ENCODE results near the gene OR6A2. TPM values are rescaled to one million over a fixed set of nuclear protein-coding genes. Genes with fewer than 3 reads are reported as not detected.

OR6A2 gene
- total RNA-seq, 1 experiment from 2014 or later = 0.28 TPM

DNA sequence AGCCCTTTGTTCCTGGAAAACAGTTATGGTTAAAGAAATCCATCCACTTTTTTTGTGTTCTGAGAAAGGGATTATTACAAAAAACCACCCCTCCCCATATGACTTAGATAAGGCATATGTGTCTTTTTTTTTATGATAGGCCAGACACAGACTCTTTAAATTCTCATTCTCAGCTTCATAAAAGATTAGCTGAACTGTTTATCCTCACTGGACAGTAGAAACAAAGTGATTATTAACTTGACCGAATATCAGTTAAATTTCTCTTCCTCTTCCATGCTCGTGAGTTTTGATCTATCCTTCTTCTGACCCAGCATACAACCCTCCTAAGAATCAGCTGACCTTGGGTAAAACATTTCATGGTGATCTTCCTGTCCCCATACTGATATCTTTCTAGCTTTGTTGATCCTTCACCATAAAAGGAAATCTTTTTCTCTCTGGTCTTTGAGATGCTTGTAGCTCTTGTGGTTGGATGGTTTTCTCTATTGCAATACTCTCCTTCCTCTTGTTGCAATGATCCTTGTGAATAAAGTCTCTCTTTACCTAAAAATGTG lies 53.9 kb downstream of the OR6A2 start:
- CTCF ChIA-PET = interaction anchor here (0.7 to 6.5 kb wide), 7 partner anchors 8 to 697 kb away, joined by 3 to 73 read pairs (median 4); no protein-coding TSS in a partner anchor

DNA sequence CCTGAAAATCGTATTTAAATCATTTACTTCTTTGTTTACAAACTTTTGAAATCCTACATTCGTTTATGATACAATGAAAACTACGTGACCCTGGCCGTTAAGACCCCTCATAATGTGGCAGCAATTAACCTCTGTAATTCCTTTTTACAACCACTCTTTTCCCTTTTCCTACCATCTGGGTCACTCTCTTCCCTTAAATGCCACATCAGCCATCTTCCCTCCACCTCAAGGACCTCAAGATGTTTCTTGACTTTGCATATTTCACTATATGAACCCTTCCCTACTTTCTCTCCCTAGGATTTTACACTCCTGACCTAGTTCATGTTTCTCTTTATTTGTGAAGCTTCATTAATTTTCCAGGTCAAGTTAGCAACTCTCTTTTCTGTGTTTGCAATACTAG lies 54.5 kb downstream of the OR6A2 start:
- intact Hi-C loops (cut with micrococcal nuclease) = no loop called here
- Mint-ChIP-seq H3K27ac (ENCODE audit: low read depth, unreplicated experiment) (no peak overlapping the region), H3K36me3 (ENCODE audit: insufficient read depth, unreplicated experiment) (no peaks in the 10 kb centered on the region), H3K9me3 (ENCODE audit: unreplicated experiment) (no peaks in the 10 kb centered on the region), H3K4me1 (ENCODE audit: insufficient read depth, unreplicated experiment) (no peaks in the 10 kb centered on the region), H3K4me3 (ENCODE audit: unreplicated experiment) (no peak overlapping the region), H3K27me3 (ENCODE audit: insufficient read depth, unreplicated experiment) (peaks cover 29% of the 10 kb centered on the region)
- DNase-seq (ENCODE audit: unreplicated experiment) = no peak
- CTCF ChIA-PET = interaction anchor here (1.2 to 6.5 kb wide), 4 partner anchors 8 to 697 kb away, joined by 3 to 73 read pairs (median 18); no protein-coding TSS in a partner anchor
- TF ChIP-seq, protein P1, sequence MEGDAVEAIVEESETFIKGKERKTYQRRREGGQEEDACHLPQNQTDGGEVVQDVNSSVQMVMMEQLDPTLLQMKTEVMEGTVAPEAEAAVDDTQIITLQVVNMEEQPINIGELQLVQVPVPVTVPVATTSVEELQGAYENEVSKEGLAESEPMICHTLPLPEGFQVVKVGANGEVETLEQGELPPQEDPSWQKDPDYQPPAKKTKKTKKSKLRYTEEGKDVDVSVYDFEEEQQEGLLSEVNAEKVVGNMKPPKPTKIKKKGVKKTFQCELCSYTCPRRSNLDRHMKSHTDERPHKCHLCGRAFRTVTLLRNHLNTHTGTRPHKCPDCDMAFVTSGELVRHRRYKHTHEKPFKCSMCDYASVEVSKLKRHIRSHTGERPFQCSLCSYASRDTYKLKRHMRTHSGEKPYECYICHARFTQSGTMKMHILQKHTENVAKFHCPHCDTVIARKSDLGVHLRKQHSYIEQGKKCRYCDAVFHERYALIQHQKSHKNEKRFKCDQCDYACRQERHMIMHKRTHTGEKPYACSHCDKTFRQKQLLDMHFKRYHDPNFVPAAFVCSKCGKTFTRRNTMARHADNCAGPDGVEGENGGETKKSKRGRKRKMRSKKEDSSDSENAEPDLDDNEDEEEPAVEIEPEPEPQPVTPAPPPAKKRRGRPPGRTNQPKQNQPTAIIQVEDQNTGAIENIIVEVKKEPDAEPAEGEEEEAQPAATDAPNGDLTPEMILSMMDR (IDR thresholded peaks at IDR 0.05; ENCODE audit: unreplicated experiment) = no peak
- no TSS peak for BruUV-seq (replicated peaks)
- POLR2A ChIA-PET = interaction anchor here (0.7 kb wide), 1 partner anchor 1354 kb away, joined by 3 read pairs; no protein-coding TSS in a partner anchor

More for the DNA sequence above, 53.9 kb downstream of the OR6A2 start:
- no peak overlapping the region for H3K4me3 Mint-ChIP-seq (ENCODE audit: unreplicated experiment)
- H3K27ac Mint-ChIP-seq (ENCODE audit: low read depth, unreplicated experiment) = no peak overlapping the region
- POLR2A ChIA-PET = interaction anchor here (0.7 kb wide), 1 partner anchor 1354 kb away, joined by 3 read pairs; no protein-coding TSS in a partner anchor
- no peaks in the 10 kb centered on the region for H3K36me3 Mint-ChIP-seq (ENCODE audit: insufficient read depth, unreplicated experiment)
- no peaks in the 10 kb centered on the region for H3K4me1 Mint-ChIP-seq (ENCODE audit: insufficient read depth, unreplicated experiment)
- TF ChIP-seq, protein P1 (IDR thresholded peaks at IDR 0.05; ENCODE audit: unreplicated experiment) = no peak
- no peak for DNase-seq (ENCODE audit: unreplicated experiment)
- no peaks in the 10 kb centered on the region for H3K9me3 Mint-ChIP-seq (ENCODE audit: unreplicated experiment)
- intact Hi-C loops (cut with micrococcal nuclease) = no loop called here
- no TSS peak for BruUV-seq (replicated peaks)
- H3K27me3 Mint-ChIP-seq (ENCODE audit: insufficient read depth, unreplicated experiment) = peaks cover 28% of the 10 kb centered on the region

DNA sequence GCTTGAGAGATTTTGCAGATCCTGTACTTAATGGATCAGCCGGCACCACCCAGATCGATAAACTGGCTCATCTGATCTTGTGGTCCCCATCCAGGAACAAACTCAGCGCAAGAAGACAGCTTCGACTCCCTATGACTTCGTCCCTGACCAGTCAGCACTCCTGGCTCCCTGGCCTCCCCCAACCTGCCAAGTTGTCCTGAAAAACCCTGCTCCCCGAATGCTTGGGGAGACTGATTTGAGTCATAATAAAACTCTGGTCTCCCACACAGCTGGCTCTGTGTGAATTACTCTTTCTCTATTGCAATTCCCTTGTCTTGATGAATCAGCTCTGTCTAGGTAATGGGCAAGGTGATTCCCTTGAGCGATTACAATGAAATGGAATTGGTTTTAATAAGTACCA lies 57.2 kb downstream of the OR6A2 start:
- CTCF ChIA-PET = interaction anchor here (0.6 to 1.3 kb wide), 3 partner anchors 13 to 31 kb away, joined by 3 to 7 read pairs (median 3); no protein-coding TSS in a partner anchor
- Mint-ChIP-seq H3K27me3 (ENCODE audit: insufficient read depth, unreplicated experiment) (peaks cover 38% of the 10 kb centered on the region), H3K9me3 (ENCODE audit: unreplicated experiment) (no peaks in the 10 kb centered on the region), H3K4me3 (ENCODE audit: unreplicated experiment) (no peak overlapping the region), H3K4me1 (ENCODE audit: insufficient read depth, unreplicated experiment) (no peaks in the 10 kb centered on the region), H3K36me3 (ENCODE audit: insufficient read depth, unreplicated experiment) (no peaks in the 10 kb centered on the region), H3K27ac (ENCODE audit: low read depth, unreplicated experiment) (no peak overlapping the region)
- BruUV-seq (replicated peaks) = no TSS peak
- POLR2A ChIA-PET = no interaction called here
- TF ChIP-seq, protein P1 (IDR thresholded peaks at IDR 0.05; ENCODE audit: unreplicated experiment) = no peak
- intact Hi-C loops (cut with micrococcal nuclease) = no loop called here
- no peak for DNase-seq (ENCODE audit: unreplicated experiment)

Other genes with a start within 250 kb of the OR6A2 start
- gene RRP8, start 196.1 kb downstream of the OR6A2 start, total RNA-seq (2022) = 23.4 and 27.6 TPM in 2 replicates
- gene ILK, start 195.9 kb downstream of the OR6A2 start, total RNA-seq (2022) = 78.9 and 92.3 TPM in 2 replicates
- 157 and 167 TPM in 2 replicates for gene TAF10, start 187.5 kb downstream of the OR6A2 start, total RNA-seq (2022)
- gene TPP1, start 180.3 kb downstream of the OR6A2 start, total RNA-seq (2022) = 26.9 and 46.5 TPM in 2 replicates
- 0.19 and 0.27 TPM in 2 replicates for gene DCHS1, start 143.9 kb downstream of the OR6A2 start, total RNA-seq (2022)
- 78.0 and 88.4 TPM in 2 replicates for gene MRPL17, start 116.3 kb downstream of the OR6A2 start, total RNA-seq (2022)
- gene OR2AG2, start 27.7 kb downstream of the OR6A2 start, total RNA-seq (2022) = 0.37 and 0.39 TPM in 2 replicates
- not detected in 2 replicates for gene OR2AG1, start 16.7 kb downstream of the OR6A2 start, total RNA-seq (2022)
- gene OR10A5, start 46.0 kb upstream of the OR6A2 start, total RNA-seq (2022) = not detected in 2 replicates
- gene OR10A2, start 63.4 kb upstream of the OR6A2 start, total RNA-seq (2022) = not detected in 2 replicates
- not detected in 2 replicates for gene OR10A4, start 76.9 kb upstream of the OR6A2 start, total RNA-seq (2022)
- 0.37 and 0.56 TPM in 2 replicates for gene OR2D2, start 92.8 kb upstream of the OR6A2 start, total RNA-seq (2022)
- not detected in 2 replicates for gene OR2D3, start 121.3 kb upstream of the OR6A2 start, total RNA-seq (2022)
- 9.2 and 11.1 TPM in 2 replicates for gene ZNF215, start 126.7 kb upstream of the OR6A2 start, total RNA-seq (2022)
- 3.1 and 4.2 TPM in 2 replicates for gene ZNF214, start 220.7 kb upstream of the OR6A2 start, total RNA-seq (2022)
- not detected in 2 replicates for gene NLRP14, start 220.8 kb upstream of the OR6A2 start, total RNA-seq (2022)